NB4 (cell line): ENCODE results near the gene MAP3K5.

Experiments used
- MAX ChIP-seq: IDR thresholded peaks from 2 replicates; pipeline ENCODE4 v1.6.1; 2011; ENCODE audit warnings: low read depth, low read length
- MYC ChIP-seq: IDR thresholded peaks from 2 replicates; pipeline ENCODE4 v1.6.1; 2011; ENCODE audit warnings: low read depth, low read length
- POLR2A ChIP-seq: IDR thresholded peaks from 2 replicates; pipeline ENCODE4 v1.6.1; 2011; ENCODE audit warnings: mild to moderate bottlenecking; ENCODE audit not compliant: insufficient read length; ENCODE audit errors: extremely low read depth
- TF ChIP-seq, protein P1 (sequence below): IDR thresholded peaks from one replicate; pipeline ENCODE4 v1.5.1; 2012; ENCODE audit warnings: low read depth, low read length

DNA sequence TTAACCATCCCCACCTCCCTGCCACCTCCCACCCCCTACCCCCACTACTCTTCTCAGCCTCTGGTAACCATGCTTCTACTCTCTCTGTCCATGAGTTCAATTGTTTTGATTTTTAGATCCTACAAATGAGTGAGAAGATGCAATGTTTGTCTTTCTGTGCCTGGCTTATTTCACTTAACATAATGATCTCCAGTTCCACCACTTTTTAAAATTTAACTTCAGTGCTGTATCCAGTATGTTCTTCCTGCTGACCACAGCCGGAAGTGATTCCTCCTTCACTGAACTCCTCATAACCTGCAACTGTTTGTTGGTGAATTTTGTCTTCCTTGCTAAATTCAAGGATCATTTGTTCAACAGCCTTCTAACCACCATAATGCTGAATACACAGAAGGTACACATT, 245.9 kb downstream of the MAP3K5 start:
- no peak for TF ChIP-seq POLR2A
- no peak for TF ChIP-seq MYC
- TF ChIP-seq, protein P1, sequence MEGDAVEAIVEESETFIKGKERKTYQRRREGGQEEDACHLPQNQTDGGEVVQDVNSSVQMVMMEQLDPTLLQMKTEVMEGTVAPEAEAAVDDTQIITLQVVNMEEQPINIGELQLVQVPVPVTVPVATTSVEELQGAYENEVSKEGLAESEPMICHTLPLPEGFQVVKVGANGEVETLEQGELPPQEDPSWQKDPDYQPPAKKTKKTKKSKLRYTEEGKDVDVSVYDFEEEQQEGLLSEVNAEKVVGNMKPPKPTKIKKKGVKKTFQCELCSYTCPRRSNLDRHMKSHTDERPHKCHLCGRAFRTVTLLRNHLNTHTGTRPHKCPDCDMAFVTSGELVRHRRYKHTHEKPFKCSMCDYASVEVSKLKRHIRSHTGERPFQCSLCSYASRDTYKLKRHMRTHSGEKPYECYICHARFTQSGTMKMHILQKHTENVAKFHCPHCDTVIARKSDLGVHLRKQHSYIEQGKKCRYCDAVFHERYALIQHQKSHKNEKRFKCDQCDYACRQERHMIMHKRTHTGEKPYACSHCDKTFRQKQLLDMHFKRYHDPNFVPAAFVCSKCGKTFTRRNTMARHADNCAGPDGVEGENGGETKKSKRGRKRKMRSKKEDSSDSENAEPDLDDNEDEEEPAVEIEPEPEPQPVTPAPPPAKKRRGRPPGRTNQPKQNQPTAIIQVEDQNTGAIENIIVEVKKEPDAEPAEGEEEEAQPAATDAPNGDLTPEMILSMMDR = no peak
- TF ChIP-seq MAX = no peak
